ENCODE results near the gene TMEM231.
"Not testable (repeated sequence)": the region's sequence is repeated elsewhere in the genome, so short reads cannot be mapped to it uniquely, and the experiment has no call there.

The TMEM231 gene

GRCh38 chr16:75566040-75566757 lies 10.1 kb upstream of the TMEM231 start, which contains the start of gene GABARAPL2:
Gene GABARAPL2, plus strand, starts transcription at chr16:75566379. Its CDS starts 108 bp downstream, at chr16:75566487.
- peak; percentile 31 for DNase-seq

- no peak for DNase-seq
These were observed 9.6 kb upstream of the TMEM231 start for GRCh38 chr16:75565640-75566039.

- no peak for DNase-seq
These were observed 3.7 kb upstream of the TMEM231 start for GRCh38 chr16:75559564-75560372.

- DNase-seq, result no peak
These were observed 2.9 kb upstream of the TMEM231 start for GRCh38 chr16:75558846-75559401.

GRCh38 chr16:75556431-75556950 lies 439 bp upstream of the TMEM231 start:
- no peak for DNase-seq

GRCh38 chr16:75555213-75555706 lies 792 bp downstream of the TMEM231 start:
- peak; percentile 69 for DNase-seq

- DNase-seq, result no peak
These were observed 3.1 kb downstream of the TMEM231 start for GRCh38 chr16:75552951-75553350.

- DNase-seq, result no peak
These were observed 5.8 kb downstream of the TMEM231 start for GRCh38 chr16:75550211-75550662.

- not testable (repeated sequence) for DNase-seq
These were observed 7.6 kb downstream of the TMEM231 start for GRCh38 chr16:75548456-75548855.

- no peak for DNase-seq
These were observed 9.8 kb downstream of the TMEM231 start for GRCh38 chr16:75546293-75546692.

GRCh38 chr16:75545879-75546278 lies 10.2 kb downstream of the TMEM231 start:
- not testable (repeated sequence) for DNase-seq

GRCh38 chr16:75542462-75542861 lies 13.6 kb downstream of the TMEM231 start:
- not testable (repeated sequence) for DNase-seq

- no peak for DNase-seq
These were observed 14.8 kb downstream of the TMEM231 start for GRCh38 chr16:75541236-75541635.

- not testable (repeated sequence) for DNase-seq
These were observed 17.0 kb downstream of the TMEM231 start for GRCh38 chr16:75538882-75539565.

- no peak for DNase-seq
These were observed 18.3 kb downstream of the TMEM231 start for GRCh38 chr16:75537776-75538175.

- no peak for DNase-seq
These were observed 20.2 kb downstream of the TMEM231 start, which contains the start of gene CHST5 for GRCh38 chr16:75535901-75536300. Gene CHST5, minus strand, starts transcription at chr16:75536108. Its CDS starts 5,724 bp downstream, at chr16:75530384.

- DNase-seq, result no peak
These were observed 20.7 kb downstream of the TMEM231 start for GRCh38 chr16:75535211-75535843.

- no peak for DNase-seq
These were observed 21.4 kb downstream of the TMEM231 start for GRCh38 chr16:75534560-75535205.

GRCh38 chr16:75532791-75533190 lies 23.3 kb downstream of the TMEM231 start:
- no peak for DNase-seq

- DNase-seq, result no peak
These were observed 23.8 kb downstream of the TMEM231 start for GRCh38 chr16:75532142-75532765.

GRCh38 chr16:75529959-75530358 lies 26.1 kb downstream of the TMEM231 start:
- no peak for DNase-seq

Data from NCI-H510A (cell line).